ENCODE data around the gene MPHOSPH9. TPM values are rescaled to one million over a fixed set of nuclear protein-coding genes. Genes with fewer than 3 reads are reported as not detected.

MPHOSPH9 gene
- total and polyA plus RNA-seq, 2 donors (not counting 1 experiment from before 2014, with no cell fraction given): 17.2 to 50.5 TPM

DNA sequence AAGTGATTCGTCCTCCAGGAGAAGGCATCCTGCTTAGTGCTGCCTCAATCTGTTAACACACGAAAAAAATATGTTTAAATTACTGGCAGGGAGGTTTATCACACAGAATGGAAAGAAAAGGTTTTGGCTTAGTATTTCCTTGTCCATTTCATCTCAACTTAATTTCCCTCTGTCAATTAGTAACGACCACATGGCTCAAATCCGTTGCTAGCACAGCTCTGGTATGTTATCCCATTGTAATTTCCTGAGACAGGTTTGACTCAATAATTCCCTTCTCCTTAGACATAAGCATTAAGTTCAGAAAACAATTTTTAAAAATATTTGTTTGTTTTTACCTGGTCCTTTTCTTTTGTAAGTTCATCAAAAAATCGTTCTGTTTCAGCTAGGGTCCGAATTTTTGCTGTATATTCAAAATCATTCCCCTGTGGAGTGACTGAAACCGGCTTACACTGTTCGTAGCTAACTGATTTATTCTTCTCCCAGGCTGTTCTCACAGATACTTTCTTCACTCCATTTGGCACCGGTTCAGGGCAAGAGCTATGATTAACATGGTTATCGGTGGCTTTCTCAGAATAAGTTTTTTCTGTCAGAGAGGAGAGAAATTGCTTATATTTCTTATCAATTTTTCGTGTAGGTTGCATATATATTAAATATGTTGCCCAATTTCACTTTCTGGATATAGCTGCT lies 72.0 kb downstream of the MPHOSPH9 start:
- no peak overlapping the region for H2AFZ ChIP-seq (ENCODE audit: low read length)
- no peaks in the 10 kb centered on the region for H3K79me2 ChIP-seq (ENCODE audit: control insufficient read depth, insufficient read depth, low read length)
- TF ChIP-seq, protein P1, sequence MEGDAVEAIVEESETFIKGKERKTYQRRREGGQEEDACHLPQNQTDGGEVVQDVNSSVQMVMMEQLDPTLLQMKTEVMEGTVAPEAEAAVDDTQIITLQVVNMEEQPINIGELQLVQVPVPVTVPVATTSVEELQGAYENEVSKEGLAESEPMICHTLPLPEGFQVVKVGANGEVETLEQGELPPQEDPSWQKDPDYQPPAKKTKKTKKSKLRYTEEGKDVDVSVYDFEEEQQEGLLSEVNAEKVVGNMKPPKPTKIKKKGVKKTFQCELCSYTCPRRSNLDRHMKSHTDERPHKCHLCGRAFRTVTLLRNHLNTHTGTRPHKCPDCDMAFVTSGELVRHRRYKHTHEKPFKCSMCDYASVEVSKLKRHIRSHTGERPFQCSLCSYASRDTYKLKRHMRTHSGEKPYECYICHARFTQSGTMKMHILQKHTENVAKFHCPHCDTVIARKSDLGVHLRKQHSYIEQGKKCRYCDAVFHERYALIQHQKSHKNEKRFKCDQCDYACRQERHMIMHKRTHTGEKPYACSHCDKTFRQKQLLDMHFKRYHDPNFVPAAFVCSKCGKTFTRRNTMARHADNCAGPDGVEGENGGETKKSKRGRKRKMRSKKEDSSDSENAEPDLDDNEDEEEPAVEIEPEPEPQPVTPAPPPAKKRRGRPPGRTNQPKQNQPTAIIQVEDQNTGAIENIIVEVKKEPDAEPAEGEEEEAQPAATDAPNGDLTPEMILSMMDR (conservative IDR thresholded peaks at IDR 0.05 in 1 of 2, IDR thresholded peaks at IDR 0.05 in 1 of 2; ENCODE audit: low read depth in 1 of 2, low read length in 2 of 2): no peak
- TF ChIP-seq EZH2 (IDR thresholded peaks at IDR 0.05; ENCODE audit: low read length, missing control alignments): no peak
- no peaks in the 10 kb centered on the region for H3K27me3 ChIP-seq (ENCODE audit: control insufficient read depth, insufficient read depth, low read length)
- H3K9me3 ChIP-seq (ENCODE audit: control insufficient read depth, insufficient read depth, low read depth, low read length): no peaks in the 10 kb centered on the region
- H4K20me1 ChIP-seq (ENCODE audit: control insufficient read depth, extremely low read depth, insufficient read depth, low read length): no peaks in the 10 kb centered on the region
- no peak overlapping the region for H3K4me3 ChIP-seq (replicated peaks in 1 of 4; ENCODE audit: control extremely low read depth in 1 of 4, insufficient read depth in 1 of 4, low read depth in 3 of 4, low read length in 4 of 4)
- H3K27ac ChIP-seq (ENCODE audit: insufficient read depth, low read length): no peak overlapping the region
- peak in 1 of 2 donors; percentile 45 for DNase-seq (ENCODE audit: low read depth in 2 of 2)
- no peak overlapping the region for H3K9ac ChIP-seq (ENCODE audit: insufficient read depth, low read length)
- peaks cover 3% of the 10 kb centered on the region for H3K36me3 ChIP-seq (ENCODE audit: control insufficient read depth, insufficient read depth, low read length)
- H3K4me1 ChIP-seq (ENCODE audit: control insufficient read depth, extremely low read depth, insufficient read depth, low read length): no peaks in the 10 kb centered on the region
- H3K4me2 ChIP-seq (ENCODE audit: extremely low read depth, insufficient read depth, low read length): no peak overlapping the region

DNA sequence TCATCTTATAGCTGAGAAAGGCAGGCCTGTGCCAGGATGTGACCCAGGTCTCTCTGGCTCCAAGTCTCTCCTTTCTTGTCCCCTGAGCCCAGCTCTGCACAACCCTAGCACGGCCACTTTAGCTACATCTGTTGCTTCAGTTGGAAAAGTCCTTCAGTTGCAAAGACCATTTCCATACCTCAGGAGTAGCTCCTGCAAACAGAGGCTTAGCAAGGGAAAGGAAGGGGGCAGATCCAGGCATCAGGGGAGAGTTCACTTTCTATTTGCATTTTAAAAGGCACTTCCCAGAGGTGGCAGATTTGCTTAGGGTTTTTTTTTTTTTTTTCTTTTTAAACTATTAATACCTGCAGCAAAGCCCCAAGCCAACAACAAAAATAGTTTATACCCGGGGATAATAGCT lies 79.0 kb downstream of the MPHOSPH9 start:
- no peak for TF ChIP-seq EZH2 (IDR thresholded peaks at IDR 0.05; ENCODE audit: low read length, missing control alignments)
- TF ChIP-seq, protein P1 (conservative IDR thresholded peaks at IDR 0.05 in 1 of 2, IDR thresholded peaks at IDR 0.05 in 1 of 2; ENCODE audit: low read depth in 1 of 2, low read length in 2 of 2): no peak

DNA sequence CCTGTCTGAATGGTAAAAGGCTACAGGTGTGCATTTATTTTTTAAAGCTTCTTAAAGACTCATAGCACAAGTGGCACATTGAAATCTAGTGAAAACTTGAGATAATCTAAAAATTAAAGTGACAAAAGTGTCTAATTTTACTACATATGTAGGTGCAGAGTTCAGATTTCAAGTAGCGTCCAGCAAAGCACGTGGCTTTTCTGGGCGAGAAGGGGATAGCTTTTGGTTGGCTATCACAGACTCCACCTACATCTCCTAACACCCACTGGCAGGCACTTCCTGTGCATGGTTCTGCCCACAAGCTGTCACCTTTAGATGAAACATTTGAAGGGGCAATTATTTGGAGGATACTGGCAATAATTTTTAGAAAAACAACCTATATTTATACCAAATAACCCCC lies 80.1 kb downstream of the MPHOSPH9 start:
- no peak overlapping the region for H3K4me3 ChIP-seq (replicated peaks in 1 of 4; ENCODE audit: control extremely low read depth in 1 of 4, insufficient read depth in 1 of 4, low read depth in 3 of 4, low read length in 4 of 4)
- TF ChIP-seq EZH2 (IDR thresholded peaks at IDR 0.05; ENCODE audit: low read length, missing control alignments): no peak
- TF ChIP-seq, protein P1 (conservative IDR thresholded peaks at IDR 0.05 in 1 of 2, IDR thresholded peaks at IDR 0.05 in 1 of 2; ENCODE audit: low read depth in 1 of 2, low read length in 2 of 2): no peak
- H3K4me2 ChIP-seq (ENCODE audit: extremely low read depth, insufficient read depth, low read length): no peak overlapping the region
- H3K36me3 ChIP-seq (ENCODE audit: control insufficient read depth, insufficient read depth, low read length): peaks cover 2% of the 10 kb centered on the region
- no peak for DNase-seq (ENCODE audit: low read depth in 2 of 2)
- no peak overlapping the region for H3K9ac ChIP-seq (ENCODE audit: insufficient read depth, low read length)
- H3K27me3 ChIP-seq (ENCODE audit: control insufficient read depth, insufficient read depth, low read length): no peaks in the 10 kb centered on the region
- H3K9me3 ChIP-seq (ENCODE audit: control insufficient read depth, insufficient read depth, low read depth, low read length): no peaks in the 10 kb centered on the region
- no peak overlapping the region for H3K27ac ChIP-seq (ENCODE audit: insufficient read depth, low read length)
- no peaks in the 10 kb centered on the region for H4K20me1 ChIP-seq (ENCODE audit: control insufficient read depth, extremely low read depth, insufficient read depth, low read length)
- peaks cover 11% of the 10 kb centered on the region for H3K79me2 ChIP-seq (ENCODE audit: control insufficient read depth, insufficient read depth, low read length)
- H2AFZ ChIP-seq (ENCODE audit: low read length): no peak overlapping the region
- H3K4me1 ChIP-seq (ENCODE audit: control insufficient read depth, extremely low read depth, insufficient read depth, low read length): no peaks in the 10 kb centered on the region

More for the DNA sequence above, 79.0 kb downstream of the MPHOSPH9 start:
- Histone ChIP-seq H4K20me1 (ENCODE audit: control insufficient read depth, extremely low read depth, insufficient read depth, low read length) (no peaks in the 10 kb centered on the region), H3K36me3 (ENCODE audit: control insufficient read depth, insufficient read depth, low read length) (peaks cover 2% of the 10 kb centered on the region), H3K4me2 (ENCODE audit: extremely low read depth, insufficient read depth, low read length) (no peak overlapping the region), H3K9me3 (ENCODE audit: control insufficient read depth, insufficient read depth, low read depth, low read length) (no peaks in the 10 kb centered on the region), H3K4me1 (ENCODE audit: control insufficient read depth, extremely low read depth, insufficient read depth, low read length) (no peaks in the 10 kb centered on the region), H3K27me3 (ENCODE audit: control insufficient read depth, insufficient read depth, low read length) (no peaks in the 10 kb centered on the region), H3K4me3 (replicated peaks in 1 of 4; ENCODE audit: control extremely low read depth in 1 of 4, insufficient read depth in 1 of 4, low read depth in 3 of 4, low read length in 4 of 4) (no peak overlapping the region), H3K27ac (ENCODE audit: insufficient read depth, low read length) (no peak overlapping the region), H2AFZ (ENCODE audit: low read length) (no peak overlapping the region), H3K79me2 (ENCODE audit: control insufficient read depth, insufficient read depth, low read length) (peaks cover 7% of the 10 kb centered on the region), H3K9ac (ENCODE audit: insufficient read depth, low read length) (no peak overlapping the region)
- DNase-seq (ENCODE audit: low read depth in 2 of 2): no peak
